DMS53 (cell line): ENCODE results near the gene RAD51AP2.
"Not testable (repeated sequence)": the region's sequence is repeated elsewhere in the genome, so short reads cannot be mapped to it uniquely, and the experiment has no call there.

ENCODE experiments used
- DNase-seq: peaks from one replicate; lab custom pipeline; 2025; lab: John Stamatoyannopoulos, UW

RAD51AP2 gene

DNA sequence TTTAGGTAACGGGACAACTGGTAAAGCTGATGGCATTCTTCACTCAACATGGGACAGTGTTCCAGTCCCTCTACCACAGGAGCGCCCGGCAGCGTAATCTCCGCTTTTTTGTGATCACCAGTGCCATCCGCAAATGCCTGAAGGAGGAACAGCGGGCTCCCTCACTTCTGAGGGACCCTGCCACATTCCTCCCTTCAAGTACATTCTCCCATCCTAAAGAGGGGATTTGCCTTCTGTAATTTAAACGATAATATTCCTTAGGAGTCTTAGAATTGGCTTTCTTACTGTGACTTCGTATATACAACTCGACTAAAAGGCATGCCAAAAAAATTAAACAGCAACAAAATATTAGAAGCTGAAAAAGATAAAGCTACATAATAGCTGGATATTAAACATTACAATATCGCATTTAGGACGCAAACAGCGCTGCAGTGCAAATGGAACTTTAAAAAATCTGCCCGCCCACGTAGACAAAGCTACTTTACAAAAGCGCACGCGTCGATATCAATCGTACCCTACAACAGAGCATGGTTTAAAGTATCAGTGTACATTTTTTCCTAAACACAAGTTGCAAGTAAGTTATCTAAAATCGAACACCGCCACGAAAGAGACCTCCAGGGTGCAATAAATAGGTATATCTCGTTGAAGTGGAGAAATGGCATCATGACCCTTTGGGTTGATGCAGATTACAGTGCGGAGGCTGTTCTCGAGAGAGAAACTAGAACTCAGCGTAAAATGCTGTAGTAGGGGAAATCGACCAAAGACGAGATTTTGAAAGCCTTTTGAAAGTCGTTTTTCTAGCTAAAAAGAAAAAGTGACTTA is 20.0 kb upstream of the RAD51AP2 start:
- peak; percentile 63 for DNase-seq

GRCh38 chr2:17536416-17536815 is 18.2 kb upstream of the RAD51AP2 start:
- DNase-seq, result no peak

- no peak for DNase-seq
Observed at GRCh38 chr2:17533546-17533945, 15.3 kb upstream of the RAD51AP2 start.

GRCh38 chr2:17529771-17530170 is 11.5 kb upstream of the RAD51AP2 start:
- no peak for DNase-seq

DNA sequence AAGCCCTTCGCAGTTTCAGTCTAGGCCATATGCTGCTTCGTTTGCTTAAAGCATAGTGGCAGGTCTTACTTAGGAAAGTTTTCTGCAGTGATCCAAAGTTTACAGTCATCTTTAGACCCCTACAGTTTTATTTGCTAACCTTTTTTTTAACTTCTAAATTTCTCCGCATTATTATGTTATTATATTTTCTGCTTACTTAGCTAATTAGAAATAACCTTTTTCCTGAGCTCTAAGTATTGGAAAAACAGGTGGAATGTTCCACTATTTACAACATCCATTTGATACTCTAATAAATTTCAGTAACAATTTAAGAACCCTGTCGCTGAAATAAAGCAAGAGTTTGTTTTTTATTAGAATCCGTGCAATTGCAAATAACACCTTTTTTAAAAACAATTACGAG is 4.1 kb upstream of the RAD51AP2 start:
- no peak for DNase-seq

DNA sequence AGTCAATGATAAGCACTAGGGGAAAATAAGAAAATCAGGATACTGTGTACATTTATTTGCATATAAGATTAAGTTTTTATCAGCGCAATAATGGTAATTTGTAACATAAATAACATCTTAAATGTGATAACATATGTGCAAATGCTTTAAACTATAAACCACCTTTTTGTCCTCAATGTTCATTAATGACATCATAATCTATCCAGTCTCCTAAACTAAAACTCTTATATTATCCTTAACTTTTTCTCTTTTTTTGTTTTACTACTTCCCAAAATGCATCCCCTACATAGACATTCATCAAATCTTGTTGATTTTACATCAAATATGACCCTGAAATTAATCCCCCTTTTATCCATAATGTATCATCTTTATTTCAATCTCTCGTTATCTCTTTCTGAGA is 3.4 kb upstream of the RAD51AP2 start:
- no peak for DNase-seq

GRCh38 chr2:17520761-17521160 is 2.5 kb upstream of the RAD51AP2 start:
- no peak for DNase-seq

DNA sequence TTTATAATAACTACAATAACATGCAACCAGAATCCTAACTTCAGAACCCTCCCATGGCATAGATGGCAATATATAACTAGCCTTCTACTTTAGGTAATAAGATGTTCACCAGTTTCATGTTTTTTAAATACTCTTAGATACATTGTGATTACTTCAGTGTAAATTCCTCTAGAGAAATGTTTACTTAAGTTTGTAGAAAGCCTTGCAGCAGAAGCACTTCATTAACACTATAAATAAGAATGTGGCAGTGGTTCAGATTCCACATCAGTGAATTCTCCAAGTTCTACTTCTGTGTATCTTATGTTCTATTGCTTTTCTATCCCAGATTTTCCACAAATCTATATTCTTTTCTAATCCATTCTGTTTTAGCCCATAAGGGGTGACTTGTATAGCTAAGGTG is 1.2 kb upstream of the RAD51AP2 start:
- DNase-seq, result peak; percentile 1

- DNase-seq, result peak; percentile 32
Observed at GRCh38 chr2:17517481-17518211, 594 bp downstream of the RAD51AP2 start.

- no peak for DNase-seq
Observed at GRCh38 chr2:17515652-17516051, 2.6 kb downstream of the RAD51AP2 start.

DNA sequence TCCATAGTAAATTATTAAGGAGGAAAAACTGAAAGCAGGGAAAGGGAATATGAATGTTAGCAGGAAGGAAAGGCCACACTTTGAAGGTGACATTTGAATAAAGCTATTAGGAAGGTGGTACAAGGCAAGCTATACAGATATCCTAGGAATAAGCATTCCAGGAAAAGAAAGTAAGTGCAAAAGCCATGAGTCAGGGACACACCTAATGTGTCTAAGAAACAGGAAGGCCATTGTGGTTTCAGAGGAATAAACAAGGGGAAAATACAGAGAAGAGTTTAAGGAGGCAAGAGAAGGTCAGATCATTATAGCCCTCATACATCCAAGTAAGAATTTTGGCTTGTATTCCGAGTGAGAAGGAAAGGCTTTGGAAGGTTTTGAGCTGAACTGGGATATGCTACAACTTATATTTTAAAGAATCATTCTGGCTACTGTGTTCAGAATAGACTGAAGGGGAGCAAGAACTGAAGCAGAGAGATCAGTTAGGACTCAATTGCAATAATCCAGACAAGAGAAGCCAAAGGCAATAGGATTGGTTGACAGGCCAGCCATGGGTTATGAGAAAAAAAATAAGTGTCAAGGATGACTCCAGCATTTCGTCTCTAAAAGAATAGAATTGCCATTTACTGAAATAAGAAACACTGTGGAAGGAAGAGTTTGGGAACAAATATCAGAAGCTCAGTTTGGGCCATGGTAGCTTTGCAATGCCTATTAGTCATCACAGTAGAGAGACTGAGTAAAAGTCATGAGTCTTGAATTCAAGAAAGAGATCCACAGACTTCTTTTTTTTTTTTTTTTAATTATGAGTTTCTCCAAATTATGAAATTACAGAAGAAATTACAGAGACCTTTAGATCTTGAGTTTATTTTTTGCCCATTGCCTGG is 11.3 kb downstream of the RAD51AP2 start:
- peak; percentile 7 for DNase-seq

GRCh38 chr2:17497718-17498117 is 20.5 kb downstream of the RAD51AP2 start:
- DNase-seq, result no peak

- no peak for DNase-seq
Observed at GRCh38 chr2:17495590-17495989, 22.6 kb downstream of the RAD51AP2 start.

- not testable (repeated sequence) for DNase-seq
Observed at GRCh38 chr2:17490165-17490564, 28.1 kb downstream of the RAD51AP2 start.

GRCh38 chr2:17488610-17489009 is 29.6 kb downstream of the RAD51AP2 start:
- not testable (repeated sequence) for DNase-seq

DNA sequence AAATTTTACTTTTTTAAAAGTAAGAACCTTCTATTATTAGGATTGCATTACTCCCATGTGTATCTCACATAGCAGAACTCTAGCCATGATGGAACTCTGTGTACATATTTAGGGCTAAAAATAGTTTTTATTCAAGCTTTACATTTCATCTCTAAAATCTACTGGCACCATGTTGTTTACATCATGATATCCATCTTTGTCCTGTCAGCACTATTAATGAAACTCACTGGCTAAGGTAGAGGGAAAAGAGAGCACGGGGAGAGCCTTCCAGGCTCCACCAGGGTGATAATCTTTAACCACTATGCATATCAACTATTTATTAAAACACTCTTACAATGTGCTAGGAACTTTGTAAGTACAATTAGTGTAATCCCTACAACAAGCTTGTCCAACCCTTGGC is 34.7 kb downstream of the RAD51AP2 start:
- no peak for DNase-seq

DNA sequence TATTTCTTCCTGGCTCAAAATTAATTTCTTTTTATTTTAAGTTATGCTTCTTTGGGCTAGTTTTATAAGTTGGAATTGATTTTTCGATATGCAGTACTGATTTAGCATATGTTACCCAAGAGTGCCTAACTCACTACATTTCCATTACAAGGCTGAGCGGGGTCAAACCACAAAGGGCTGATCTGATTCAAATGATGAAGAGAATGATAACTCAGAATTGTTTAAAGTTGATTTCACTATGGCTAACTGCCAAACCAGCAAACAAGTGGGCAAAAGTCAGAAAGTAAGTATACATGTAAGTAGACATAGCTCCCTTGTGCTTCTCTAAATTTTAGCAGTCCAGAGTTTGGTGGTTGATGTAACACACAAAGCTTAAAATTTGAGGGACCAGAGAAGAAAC is 35.6 kb downstream of the RAD51AP2 start:
- no peak for DNase-seq

DNA sequence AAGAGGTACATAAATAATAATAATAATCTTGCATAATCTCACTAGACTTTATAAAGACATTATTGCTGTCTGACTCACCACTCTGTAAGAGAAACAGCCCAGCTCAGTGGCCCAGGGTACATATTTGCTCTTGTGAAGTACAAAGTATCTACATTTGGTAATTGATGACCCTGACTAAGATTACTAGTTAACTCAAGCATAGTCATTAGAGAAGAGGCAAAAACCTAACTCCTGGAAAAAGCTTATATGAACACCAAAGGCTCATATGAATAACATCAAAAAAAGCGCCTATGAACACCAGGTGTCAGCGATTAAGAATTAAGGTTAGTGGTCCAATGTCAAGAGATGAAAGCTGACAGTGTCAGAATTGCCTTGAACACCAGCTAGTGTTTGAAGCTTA is 38.4 kb downstream of the RAD51AP2 start:
- peak; percentile 5 for DNase-seq

GRCh38 chr2:17476830-17477229 is 41.4 kb downstream of the RAD51AP2 start:
- DNase-seq, result no peak

GRCh38 chr2:17476064-17476463 is 42.2 kb downstream of the RAD51AP2 start:
- no peak for DNase-seq

GRCh38 chr2:17475286-17475685 is 43.0 kb downstream of the RAD51AP2 start:
- no peak for DNase-seq

DNA sequence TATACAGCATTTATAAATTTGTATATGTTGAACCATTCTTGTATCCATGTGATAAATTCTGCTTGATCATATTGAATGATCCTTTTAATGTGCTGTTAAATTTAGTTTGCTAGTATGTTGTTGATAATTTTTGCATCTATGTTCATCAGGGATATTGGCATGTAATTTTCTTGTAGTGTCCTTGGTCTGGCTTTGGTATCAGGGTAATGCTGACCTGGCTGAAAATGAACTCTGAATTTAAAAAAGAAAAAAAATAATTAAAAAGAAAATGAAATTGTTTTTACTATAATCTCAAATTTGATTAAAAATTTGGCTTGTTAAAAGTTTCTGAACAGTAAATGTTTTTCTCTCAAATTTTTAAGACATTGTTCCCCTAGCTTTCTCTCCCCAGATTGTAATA is 46.3 kb downstream of the RAD51AP2 start:
- DNase-seq, result no peak
